GM21390 (cell line): ENCODE data around the gene FOCAD.

ENCODE experiments used
- ATAC-seq: cut with Tn5 transposase; IDR thresholded peaks from one replicate; pipeline ENCODE4 v1.9.1; 2021; ENCODE audit not compliant: unreplicated experiment

FOCAD gene

GRCh38 chr9:20870115-20870514, 186.1 kb downstream of the FOCAD start:
- no peak for ATAC-seq

DNA sequence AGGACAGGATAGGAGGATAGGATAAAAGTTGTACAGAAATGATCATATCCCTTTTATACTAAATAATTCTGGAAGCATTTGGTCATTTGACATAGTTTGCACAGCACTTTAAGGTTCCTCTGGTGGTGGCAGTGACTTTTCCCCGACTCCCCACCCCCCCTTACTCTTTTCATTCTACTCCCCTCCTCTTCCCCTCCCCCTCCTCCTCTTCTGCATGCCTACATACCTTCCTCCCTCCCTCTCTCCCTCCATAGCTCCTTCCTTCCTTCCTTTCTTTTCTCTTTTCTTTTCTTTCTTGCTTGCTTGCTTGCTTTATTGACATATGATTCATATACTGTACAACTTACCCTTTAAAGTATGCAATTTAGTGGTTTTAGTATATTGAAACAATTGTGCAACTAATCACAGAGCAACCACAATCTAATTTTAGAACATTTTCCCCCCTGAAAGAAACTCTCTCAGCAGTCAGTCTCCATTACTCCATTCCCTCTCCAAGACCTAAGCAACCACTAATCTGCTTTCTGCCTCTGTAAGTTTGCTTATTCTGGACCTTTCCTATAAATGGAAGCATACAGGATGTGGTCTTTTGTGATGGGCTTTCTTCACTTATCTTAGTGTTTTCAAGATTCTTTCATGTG, 188.4 kb downstream of the FOCAD start:
- ATAC-seq, result no peak

- ATAC-seq, result no peak
Measured at GRCh38 chr9:20873240-20873865, 189.3 kb downstream of the FOCAD start.

GRCh38 chr9:20880271-20880670, 196.2 kb downstream of the FOCAD start:
- ATAC-seq, result no peak

DNA sequence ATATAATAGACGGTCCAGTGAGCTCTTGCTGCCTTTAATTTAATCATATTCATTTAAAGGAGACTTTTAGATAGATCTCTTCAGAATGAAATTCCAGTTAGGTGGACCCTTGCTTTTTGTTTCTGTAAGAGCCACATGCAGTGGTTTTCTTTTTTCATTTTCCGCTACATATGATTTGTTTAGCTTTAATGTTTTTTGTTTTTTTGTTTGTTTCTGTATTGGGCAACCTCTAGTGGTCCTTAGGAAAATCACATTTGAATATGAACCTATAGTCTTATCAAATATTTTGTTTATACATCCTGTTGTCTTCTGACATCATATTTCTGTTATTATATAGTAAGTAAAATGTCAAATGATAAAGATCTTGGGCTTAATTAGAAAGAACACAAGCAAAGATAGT, 196.6 kb downstream of the FOCAD start:
- no peak for ATAC-seq

GRCh38 chr9:20884985-20885593, 201.0 kb downstream of the FOCAD start:
- ATAC-seq, result no peak

DNA sequence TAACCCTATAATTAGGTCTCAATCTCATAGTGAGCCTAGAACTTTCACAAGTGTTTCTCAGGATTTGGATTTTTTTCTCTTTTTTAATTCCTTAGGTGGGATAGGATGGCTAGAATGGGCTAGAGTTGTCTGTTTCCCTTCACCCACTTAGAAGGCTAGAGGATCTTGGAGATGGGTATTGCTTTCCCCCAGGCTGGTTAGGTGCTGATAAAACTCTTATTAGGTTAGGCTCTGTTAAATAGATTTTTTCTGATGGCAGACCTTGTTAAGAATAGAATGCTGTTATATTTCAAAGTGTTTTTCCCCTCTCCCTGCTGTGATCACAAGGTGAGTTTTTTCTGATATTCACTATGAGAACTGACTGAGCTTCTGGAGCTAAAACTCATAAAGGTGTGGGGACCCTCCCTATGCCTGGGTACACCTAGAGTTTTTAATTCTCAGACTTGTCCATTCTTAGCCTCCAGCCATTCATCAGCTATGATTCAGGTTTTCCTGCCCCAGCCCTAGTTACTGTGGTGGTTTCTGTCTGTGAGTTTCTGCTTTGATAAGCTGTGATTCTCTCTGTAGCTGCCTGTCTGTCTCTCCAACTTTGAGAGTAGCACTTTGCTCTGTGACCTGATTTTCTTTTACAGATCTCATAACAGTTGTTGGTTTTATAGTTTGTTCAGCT, 215.0 kb downstream of the FOCAD start:
- no peak for ATAC-seq

DNA sequence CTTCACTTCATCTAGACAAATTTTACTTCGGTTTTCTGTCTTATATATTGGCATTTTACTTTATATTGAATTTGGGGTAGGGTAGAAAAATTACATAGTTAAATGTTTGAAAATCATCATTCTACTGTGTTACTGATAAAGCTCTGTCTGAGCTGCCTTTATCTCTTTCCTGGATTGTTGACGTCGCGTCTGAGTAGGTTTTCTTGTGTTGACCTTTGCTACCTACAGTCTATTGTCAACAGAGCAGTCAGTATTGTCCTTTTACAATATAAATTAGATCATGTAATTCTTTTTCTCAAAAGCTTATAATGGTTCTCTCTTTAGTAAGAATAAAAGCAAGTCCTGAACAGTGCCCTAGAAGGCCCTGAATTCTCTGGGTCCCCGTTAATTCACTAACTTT, 219.2 kb downstream of the FOCAD start:
- no peak for ATAC-seq

GRCh38 chr9:20904995-20905394, 220.9 kb downstream of the FOCAD start:
- no peak for ATAC-seq

GRCh38 chr9:20906326-20906725, 222.3 kb downstream of the FOCAD start:
- ATAC-seq, result no peak

DNA sequence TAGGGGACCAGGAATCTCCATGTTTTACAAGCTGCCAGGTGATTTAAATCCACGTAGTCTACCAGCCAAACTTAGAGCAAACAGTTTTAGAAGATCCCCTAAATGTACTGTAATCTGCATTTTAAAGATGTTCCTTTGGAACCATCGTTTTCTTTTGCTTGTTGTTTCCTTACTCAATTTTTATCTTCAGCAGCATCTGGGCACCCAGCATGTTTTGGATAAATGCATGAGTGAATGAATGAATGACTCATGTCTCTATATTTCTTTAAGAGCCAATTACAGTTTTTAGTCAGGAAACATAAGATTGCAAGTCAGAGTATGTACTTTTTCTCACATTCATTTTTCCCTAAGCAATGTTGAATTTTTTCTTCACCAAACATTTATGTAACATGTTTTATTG, 224.4 kb downstream of the FOCAD start:
- ATAC-seq, result no peak

GRCh38 chr9:20914556-20914955, 230.5 kb downstream of the FOCAD start:
- no peak for ATAC-seq

DNA sequence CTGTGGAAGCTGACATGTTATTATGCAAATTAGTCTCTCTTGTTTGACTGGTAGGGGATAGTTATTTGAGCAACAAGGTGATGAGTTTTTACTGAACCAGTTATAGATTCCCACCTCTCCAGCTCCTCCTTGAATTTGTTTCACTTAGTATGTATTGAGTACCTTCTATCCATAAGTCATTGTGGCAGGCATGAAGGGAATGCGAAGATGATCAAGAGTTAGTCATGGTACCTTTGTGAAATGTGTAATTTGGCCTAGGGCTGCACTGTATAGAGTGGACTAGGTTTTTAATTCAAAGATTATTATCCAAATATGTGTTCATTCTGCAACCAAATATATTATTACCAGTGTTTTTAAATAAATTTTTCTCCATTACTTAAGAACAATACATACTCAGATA, 237.3 kb downstream of the FOCAD start:
- ATAC-seq, result no peak

GRCh38 chr9:20925256-20926045, 241.4 kb downstream of the FOCAD start:
- no peak for ATAC-seq

- no peak for ATAC-seq
Measured at GRCh38 chr9:20929276-20929675, 245.2 kb downstream of the FOCAD start.

DNA sequence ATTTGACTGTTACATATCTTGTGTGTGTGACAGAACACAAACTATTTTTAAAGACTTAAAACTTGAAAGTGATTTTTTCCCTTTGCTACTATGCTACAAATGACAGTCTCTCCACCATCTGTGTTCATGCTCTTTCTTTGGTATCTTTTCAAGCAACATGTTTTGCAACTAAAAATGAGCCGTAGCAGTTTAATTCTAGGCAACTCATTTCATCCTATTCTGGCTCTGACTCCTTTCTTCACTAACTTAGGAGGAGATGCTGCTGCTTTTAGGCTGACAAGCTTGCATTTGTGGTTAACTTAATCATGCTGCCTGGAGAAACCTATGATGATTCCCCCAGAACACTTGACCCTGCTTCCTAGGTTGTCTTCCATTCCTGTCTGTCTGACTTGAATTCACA, 246.8 kb downstream of the FOCAD start:
- ATAC-seq, result no peak

DNA sequence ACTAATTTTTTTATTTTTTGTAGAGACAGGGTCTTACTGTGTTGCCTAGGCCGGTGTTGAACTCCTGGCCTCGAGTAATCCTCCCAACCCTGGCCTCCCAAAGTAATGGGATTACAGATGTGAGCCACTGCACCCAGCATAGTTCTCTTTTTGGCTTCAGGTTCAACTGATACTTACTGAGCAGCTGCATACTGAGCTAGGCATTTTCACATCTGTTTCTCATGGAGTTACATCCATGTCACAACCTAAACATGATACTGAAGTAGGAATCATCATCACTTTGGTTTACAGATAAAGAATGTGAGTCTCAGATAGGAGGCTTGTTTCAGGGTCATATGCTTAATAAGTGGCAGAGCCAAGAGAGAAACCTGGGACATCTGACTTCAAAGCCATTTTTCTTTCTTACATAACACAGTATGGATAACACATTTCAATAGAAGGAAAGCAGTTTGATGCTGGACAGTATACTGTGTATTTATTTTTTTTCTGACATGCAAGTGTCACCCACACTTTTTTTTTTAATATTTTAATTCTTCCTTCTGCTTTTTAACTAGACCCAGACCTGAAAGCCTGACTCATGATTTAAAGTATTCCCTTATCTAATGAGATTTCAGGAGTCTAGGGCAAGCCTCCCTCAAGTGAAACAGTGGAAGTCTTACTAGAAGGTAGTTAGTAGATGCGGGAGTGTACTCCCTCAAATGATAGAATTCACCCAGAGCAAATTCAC, 256.6 kb downstream of the FOCAD start:
- peak; percentile 28 for ATAC-seq

DNA sequence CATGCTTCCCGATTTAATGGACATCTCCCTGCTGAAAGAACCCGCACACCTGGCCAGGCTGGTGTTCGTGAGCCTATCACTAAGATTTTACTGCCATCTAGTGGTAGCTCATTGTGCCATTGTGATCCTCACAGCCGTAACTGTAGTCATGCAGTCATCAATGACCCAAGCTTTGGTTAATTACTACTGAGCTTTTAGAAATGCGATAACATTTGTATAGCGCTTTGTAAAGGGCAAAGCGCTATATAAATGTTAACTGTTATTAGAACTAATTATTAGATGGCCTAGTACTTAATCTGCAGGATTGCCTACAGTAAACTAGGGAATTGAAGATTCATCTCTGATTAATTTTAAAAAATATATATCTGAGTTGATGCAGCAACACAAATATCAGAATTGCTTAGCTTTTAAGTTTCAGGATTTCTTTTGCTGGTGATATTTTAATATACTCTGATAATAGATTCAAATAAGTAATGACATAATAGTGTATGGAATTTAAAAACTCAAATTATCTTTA, 257.2 kb downstream of the FOCAD start:
- peak; percentile 98 for ATAC-seq

- ATAC-seq, result no peak
Measured at GRCh38 chr9:20944507-20944906, 260.4 kb downstream of the FOCAD start.

- no peak for ATAC-seq
Measured at GRCh38 chr9:20945269-20945668, 261.2 kb downstream of the FOCAD start.
